KMS-11 (cell line): ENCODE data around the gene ABHD17C.

Source experiments
- H2AFZ ChIP-seq: fragments of 200-600 bp; sonication (generic); 2 replicates; pipeline ENCODE4 v1.6.1; 2016; ENCODE audit warnings: antibody characterized with exemption, mixed run types, low read depth
- H3K27ac ChIP-seq: fragments of 200-600 bp; sonication (generic); 2 replicates; pipeline ENCODE4 v1.6.1; 2016; ENCODE audit warnings: mild to moderate bottlenecking, mixed run types
- H3K27me3 ChIP-seq: fragments of 200-600 bp; sonication (generic); 2 replicates; pipeline ENCODE4 v1.6.1; 2017; ENCODE audit warnings: mild to moderate bottlenecking, low read depth, mixed run types, moderate library complexity; ENCODE audit not compliant: insufficient read depth
- H3K36me3 ChIP-seq: fragments of 200-600 bp; sonication (generic); 2 replicates; pipeline ENCODE4 v1.6.1; 2017; ENCODE audit warnings: mild to moderate bottlenecking, mixed run types; ENCODE audit not compliant: insufficient read depth
- H3K4me1 ChIP-seq: fragments of 200-600 bp; sonication (generic); 2 replicates; pipeline ENCODE4 v1.6.1; 2016; ENCODE audit warnings: mild to moderate bottlenecking, low read depth, mixed run types; ENCODE audit not compliant: poor library complexity, severe bottlenecking
- H3K4me2 ChIP-seq: fragments of 200-600 bp; sonication (generic); 2 replicates; pipeline ENCODE4 v1.7.0; 2016; ENCODE audit warnings: mild to moderate bottlenecking, mixed run types
- H3K4me3 ChIP-seq: fragments of 200-600 bp; sonication (generic); IDR thresholded peaks from 2 replicates; pipeline ENCODE4 v1.6.1; 2017; ENCODE audit warnings: low read depth, low read length, mixed read lengths; ENCODE audit not compliant: insufficient read depth
- H3K79me2 ChIP-seq: fragments of 200-600 bp; sonication (generic); 2 replicates; pipeline ENCODE4 v1.6.1; 2016; ENCODE audit warnings: low read depth, mixed run types; ENCODE audit not compliant: insufficient read depth
- H3K9ac ChIP-seq: fragments of 200-600 bp; sonication (generic); 2 replicates; pipeline ENCODE4 v1.6.1; 2016; ENCODE audit warnings: mild to moderate bottlenecking, mixed run types
- H4K20me1 ChIP-seq: fragments of 200-600 bp; sonication (generic); 2 replicates; pipeline ENCODE4 v1.6.1; 2016; ENCODE audit warnings: mild to moderate bottlenecking, mixed run types; ENCODE audit not compliant: insufficient read depth
- TF ChIP-seq, protein P1 (sequence below): fragments of 200-600 bp; sonication (generic); conservative IDR thresholded peaks from 2 replicates; pipeline ENCODE4 v1.6.1; 2017; ENCODE audit warnings: low read depth, mild to moderate bottlenecking, antibody characterized with exemption, low read length, moderate library complexity, mixed read lengths

ABHD17C gene

GRCh38 chr15:80768158-80768557, 73.0 kb downstream of the ABHD17C start:
- no peaks in the 10 kb centered on the region for H3K4me1 ChIP-seq
- no peak overlapping the region for H3K9ac ChIP-seq
- H2AFZ ChIP-seq, result no peak overlapping the region
- no peaks in the 10 kb centered on the region for H3K36me3 ChIP-seq
- H3K4me3 ChIP-seq, result no peak overlapping the region
- no peak overlapping the region for H3K27ac ChIP-seq
- H4K20me1 ChIP-seq, result no peaks in the 10 kb centered on the region
- H3K4me2 ChIP-seq, result no peak overlapping the region
- H3K79me2 ChIP-seq, result no peaks in the 10 kb centered on the region
- H3K27me3 ChIP-seq, result no peaks in the 10 kb centered on the region
- TF ChIP-seq, protein P1, sequence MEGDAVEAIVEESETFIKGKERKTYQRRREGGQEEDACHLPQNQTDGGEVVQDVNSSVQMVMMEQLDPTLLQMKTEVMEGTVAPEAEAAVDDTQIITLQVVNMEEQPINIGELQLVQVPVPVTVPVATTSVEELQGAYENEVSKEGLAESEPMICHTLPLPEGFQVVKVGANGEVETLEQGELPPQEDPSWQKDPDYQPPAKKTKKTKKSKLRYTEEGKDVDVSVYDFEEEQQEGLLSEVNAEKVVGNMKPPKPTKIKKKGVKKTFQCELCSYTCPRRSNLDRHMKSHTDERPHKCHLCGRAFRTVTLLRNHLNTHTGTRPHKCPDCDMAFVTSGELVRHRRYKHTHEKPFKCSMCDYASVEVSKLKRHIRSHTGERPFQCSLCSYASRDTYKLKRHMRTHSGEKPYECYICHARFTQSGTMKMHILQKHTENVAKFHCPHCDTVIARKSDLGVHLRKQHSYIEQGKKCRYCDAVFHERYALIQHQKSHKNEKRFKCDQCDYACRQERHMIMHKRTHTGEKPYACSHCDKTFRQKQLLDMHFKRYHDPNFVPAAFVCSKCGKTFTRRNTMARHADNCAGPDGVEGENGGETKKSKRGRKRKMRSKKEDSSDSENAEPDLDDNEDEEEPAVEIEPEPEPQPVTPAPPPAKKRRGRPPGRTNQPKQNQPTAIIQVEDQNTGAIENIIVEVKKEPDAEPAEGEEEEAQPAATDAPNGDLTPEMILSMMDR, result no peak

DNA sequence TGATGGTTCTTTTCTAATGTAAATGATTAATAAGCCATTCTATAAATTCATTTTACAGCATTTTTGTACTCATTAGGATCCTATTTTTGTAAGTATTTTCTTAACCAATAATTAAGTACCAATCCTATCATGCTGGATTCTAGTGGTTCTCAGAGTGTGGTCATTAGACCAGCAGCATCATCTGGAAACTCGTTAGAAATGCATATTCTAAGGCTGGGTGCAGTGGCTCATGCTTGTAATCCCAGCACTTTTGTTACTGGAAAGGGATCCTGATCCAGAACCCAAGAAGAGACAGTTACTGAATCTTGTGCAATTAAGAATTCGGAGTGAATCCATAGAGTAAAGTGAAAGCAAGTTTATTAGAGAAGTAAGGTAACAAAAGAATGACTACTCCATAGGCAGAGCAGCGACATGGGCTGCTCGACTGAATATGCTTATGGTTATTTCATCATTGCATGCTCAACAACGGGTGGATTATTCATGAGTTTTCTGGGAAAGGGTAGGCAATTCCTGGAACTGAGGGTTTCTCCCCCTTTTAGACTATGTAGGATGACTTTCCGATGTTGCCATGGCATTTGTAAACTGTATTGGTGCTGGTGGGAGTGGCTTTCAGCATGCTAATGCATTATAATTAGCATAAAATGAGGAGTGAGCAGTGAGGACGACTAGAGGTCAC, 74.2 kb downstream of the ABHD17C start:
- Histone ChIP-seq H3K4me1 (no peaks in the 10 kb centered on the region), H3K4me2 (no peak overlapping the region), H4K20me1 (no peaks in the 10 kb centered on the region), H3K36me3 (no peaks in the 10 kb centered on the region), H3K4me3 (no peak overlapping the region), H2AFZ (no peak overlapping the region), H3K27ac (no peak overlapping the region), H3K79me2 (no peaks in the 10 kb centered on the region), H3K27me3 (no peaks in the 10 kb centered on the region), H3K9ac (no peak overlapping the region)
- TF ChIP-seq, protein P1, result no peak

GRCh38 chr15:80769829-80770705, 75.0 kb downstream of the ABHD17C start:
- H3K36me3 ChIP-seq, result no peaks in the 10 kb centered on the region
- H3K27ac ChIP-seq, result no peak overlapping the region
- no peak overlapping the region for H2AFZ ChIP-seq
- H4K20me1 ChIP-seq, result no peaks in the 10 kb centered on the region
- no peaks in the 10 kb centered on the region for H3K4me1 ChIP-seq
- no peak overlapping the region for H3K9ac ChIP-seq
- H3K4me2 ChIP-seq, result no peak overlapping the region
- H3K27me3 ChIP-seq, result no peaks in the 10 kb centered on the region
- H3K4me3 ChIP-seq, result no peak overlapping the region
- TF ChIP-seq, protein P1, result no peak
- no peaks in the 10 kb centered on the region for H3K79me2 ChIP-seq

DNA sequence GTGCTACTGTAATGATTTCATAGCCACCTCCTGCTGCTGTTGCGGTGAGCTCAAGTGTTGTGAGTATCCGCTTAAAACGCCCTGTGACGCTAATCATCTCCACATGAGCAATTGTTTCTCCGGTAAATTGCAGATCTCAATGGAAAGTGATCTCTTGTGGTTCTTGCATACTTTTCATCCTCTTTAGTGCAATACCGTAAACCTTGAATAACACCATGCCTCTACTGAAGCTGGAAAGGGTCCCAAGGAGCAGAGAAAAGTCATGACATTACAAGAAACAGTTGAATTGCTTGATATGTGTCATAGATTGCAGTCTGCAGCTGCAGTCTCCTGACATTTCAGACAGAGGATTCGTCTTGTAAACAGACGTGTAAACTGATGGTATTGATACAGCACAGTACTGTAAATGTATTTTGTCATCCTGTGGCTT, 78.0 kb downstream of the ABHD17C start:
- no peaks in the 10 kb centered on the region for H3K79me2 ChIP-seq
- no peak overlapping the region for H3K4me3 ChIP-seq
- H3K27me3 ChIP-seq, result no peaks in the 10 kb centered on the region
- H3K27ac ChIP-seq, result no peak overlapping the region
- no peak overlapping the region for H3K9ac ChIP-seq
- H2AFZ ChIP-seq, result no peak overlapping the region
- TF ChIP-seq, protein P1, result no peak
- H3K36me3 ChIP-seq, result no peaks in the 10 kb centered on the region
- H3K4me1 ChIP-seq, result no peaks in the 10 kb centered on the region
- H3K4me2 ChIP-seq, result no peak overlapping the region
- no peaks in the 10 kb centered on the region for H4K20me1 ChIP-seq
